ENCODE measurements around the gene HEXIM1.
A peak's percentile ranks its signal among the peaks of the same experiment; 100 is the strongest.

The HEXIM1 gene, protein sequence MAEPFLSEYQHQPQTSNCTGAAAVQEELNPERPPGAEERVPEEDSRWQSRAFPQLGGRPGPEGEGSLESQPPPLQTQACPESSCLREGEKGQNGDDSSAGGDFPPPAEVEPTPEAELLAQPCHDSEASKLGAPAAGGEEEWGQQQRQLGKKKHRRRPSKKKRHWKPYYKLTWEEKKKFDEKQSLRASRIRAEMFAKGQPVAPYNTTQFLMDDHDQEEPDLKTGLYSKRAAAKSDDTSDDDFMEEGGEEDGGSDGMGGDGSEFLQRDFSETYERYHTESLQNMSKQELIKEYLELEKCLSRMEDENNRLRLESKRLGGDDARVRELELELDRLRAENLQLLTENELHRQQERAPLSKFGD

DNA sequence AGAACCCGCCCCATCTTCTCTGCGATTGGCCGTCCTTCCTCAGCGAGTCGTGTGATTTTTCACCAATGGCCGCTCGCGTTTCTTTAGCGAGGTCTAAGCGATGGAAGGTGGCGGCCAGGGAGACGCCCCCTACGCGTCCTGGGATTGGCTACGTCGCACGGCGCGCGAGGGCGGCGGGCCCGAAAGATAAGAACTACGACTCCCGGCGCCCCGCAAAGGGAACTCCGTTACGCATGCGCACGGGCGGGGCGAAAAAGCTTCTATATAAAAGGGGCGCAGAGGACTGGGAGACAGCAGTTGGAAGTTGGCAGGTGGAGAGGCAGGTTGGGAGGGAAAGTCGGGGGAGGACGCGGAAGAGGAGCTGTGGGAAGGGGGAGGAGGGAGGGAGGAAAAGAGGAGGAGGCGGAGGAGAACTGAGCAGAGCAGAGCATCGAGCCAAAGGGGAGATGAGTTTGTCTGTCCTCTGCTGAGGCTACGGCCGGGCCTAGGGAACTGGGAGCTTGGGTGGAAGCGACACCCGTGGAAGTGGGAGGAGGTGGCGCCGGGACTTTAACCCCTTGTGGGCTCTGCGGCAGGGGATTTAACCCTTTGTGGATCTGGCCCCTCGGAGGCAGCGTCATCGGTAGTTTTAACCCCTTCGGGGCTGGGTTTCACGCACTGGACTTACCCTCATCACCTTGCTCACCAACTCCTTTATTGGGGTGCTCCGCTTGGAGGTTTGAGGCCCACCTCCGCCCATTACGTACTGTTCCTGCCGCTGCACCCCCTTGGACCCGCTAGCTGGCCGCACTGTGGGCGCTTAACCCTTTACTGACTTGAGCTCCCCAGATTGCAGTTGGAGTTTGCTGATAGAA, at the start of gene HEXIM1:
Gene HEXIM1 (plus strand): TSS at position 293 of the 854 bp plus-strand sequence. CDS start 716 bp downstream, outside the sequence.
- Mint-ChIP-seq H3K27ac (peak within 1 kb of the TSS; percentile 100), H3K27me3 (no peaks in the 10 kb centered on the region), H3K4me3 (peak within 1 kb of the TSS; percentile 97), H3K9me3 (no peaks in the 10 kb centered on the region), H3K36me3 (ENCODE audit: low read depth) (peaks cover 47% of the 10 kb centered on the region), H3K4me1 (ENCODE audit: low read depth) (peaks cover 55% of the 10 kb centered on the region)
- DNase-seq: peak; percentile 99

DNA sequence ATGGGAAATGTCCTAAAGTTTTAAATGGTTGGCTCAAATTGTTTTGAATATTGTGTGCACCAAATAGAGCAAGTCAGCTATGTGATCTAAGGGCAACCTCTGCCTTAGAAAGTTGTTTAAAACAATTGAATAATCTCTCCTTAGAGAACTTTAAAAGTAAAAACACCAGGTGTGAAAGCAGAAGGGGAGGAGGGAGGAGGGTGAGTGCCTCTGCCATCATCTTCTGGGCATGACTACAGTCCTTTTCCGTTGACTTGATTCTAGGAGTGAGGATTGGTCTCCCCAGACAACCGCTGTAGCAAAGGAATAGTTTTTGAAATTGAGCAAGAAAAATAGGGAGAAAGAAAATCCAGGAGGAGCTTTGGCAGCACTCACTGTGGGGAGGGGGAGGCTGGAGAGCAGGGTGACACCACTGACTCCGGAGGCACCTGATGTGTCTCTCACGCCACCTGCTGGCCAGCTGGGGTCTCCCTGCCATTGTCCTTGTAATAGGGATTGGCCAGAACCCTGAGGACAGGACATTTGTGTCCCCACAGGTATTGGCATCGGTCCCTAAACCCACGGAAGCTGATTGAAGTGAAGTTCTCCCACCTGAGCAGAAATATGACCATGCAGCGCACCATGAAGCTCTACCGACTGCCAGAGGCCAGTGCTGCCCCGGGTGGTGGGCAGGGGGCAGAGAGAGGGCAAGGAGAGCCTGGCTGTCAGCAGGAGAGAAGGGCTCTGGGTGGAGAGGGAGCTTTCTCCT, 49.2 kb upstream of the HEXIM1 start:
- Mint-ChIP-seq H3K4me3 (no peak overlapping the region), H3K4me1 (ENCODE audit: low read depth) (no peaks in the 10 kb centered on the region), H3K27me3 (no peaks in the 10 kb centered on the region), H3K36me3 (ENCODE audit: low read depth) (peaks cover 87% of the 10 kb centered on the region), H3K27ac (no peak overlapping the region), H3K9me3 (no peaks in the 10 kb centered on the region)
- DNase-seq: peak; percentile 81

DNA sequence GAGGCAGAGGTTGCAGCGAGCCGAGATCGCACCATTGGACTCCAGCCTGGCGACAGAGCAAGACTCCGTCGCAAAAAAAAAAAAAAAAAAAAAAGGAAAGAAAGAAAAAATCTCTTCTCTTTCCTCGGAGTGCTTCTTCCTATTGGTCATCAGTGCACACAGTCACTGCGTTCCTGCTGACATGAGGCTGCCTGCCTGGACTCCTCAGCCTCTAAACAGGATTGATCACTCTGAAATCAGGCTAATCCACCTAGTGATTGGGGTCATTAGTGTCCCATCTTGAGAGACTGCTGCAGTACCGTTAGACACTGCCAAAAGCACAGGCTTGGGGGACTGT, 46.8 kb upstream of the HEXIM1 start:
- H3K4me3 Mint-ChIP-seq: no peak overlapping the region
- H3K27ac Mint-ChIP-seq: peak overlapping the region; percentile 81
- peaks cover 91% of the 10 kb centered on the region for H3K36me3 Mint-ChIP-seq (ENCODE audit: low read depth)
- no peaks in the 10 kb centered on the region for H3K9me3 Mint-ChIP-seq
- DNase-seq: no peak
- H3K4me1 Mint-ChIP-seq (ENCODE audit: low read depth): no peaks in the 10 kb centered on the region
- H3K27me3 Mint-ChIP-seq: no peaks in the 10 kb centered on the region

DNA sequence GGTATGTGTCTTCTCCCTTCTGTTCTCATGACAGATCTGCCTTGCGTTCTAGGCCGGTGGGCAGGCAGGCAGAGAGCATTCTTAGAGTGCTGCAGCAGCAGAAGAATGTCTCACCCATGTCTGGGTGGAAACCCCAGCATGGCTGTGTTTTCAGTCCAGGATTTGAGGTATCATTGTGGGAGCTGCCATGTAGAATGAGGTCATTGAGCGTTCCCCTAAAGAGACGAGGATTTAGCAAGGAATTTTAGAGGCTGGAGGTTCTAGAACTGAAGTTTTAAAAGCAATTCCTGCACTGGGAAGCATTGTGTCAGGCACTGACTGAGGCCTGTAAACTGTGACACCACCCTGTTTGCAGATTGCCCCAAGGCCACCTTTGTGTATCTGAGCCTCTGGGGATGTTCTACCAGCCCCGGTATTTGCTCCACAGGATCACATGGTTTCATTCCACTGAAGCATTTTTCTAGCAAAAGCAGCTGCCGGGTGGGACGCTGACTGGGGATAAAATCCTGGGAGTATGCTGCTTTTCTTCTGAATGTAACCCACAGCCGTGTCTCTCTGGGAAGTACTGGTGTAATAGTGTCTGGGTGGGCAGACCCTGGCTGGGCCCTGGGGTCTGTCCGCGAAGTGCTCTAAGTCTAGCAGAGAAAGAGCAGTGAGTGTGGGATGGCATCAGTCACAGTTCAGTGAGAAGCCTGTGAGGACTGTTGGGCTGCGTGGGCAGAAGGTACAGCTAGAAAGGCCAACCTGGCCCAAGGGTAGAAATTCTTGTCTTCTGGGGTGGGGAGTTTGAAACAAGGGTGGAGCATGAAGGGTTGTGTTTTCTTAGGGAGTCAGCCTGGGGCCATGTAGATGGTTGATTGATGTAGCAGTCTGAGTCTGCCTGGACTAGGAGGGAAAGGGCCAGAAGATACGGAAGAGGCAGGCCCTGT, 46.1 kb upstream of the HEXIM1 start:
- Mint-ChIP-seq H3K27ac (peak overlapping the region; percentile 81), H3K4me1 (ENCODE audit: low read depth) (no peaks in the 10 kb centered on the region), H3K36me3 (ENCODE audit: low read depth) (peaks cover 91% of the 10 kb centered on the region), H3K27me3 (no peaks in the 10 kb centered on the region), H3K9me3 (no peaks in the 10 kb centered on the region), H3K4me3 (no peak overlapping the region)
- DNase-seq: no peak

DNA sequence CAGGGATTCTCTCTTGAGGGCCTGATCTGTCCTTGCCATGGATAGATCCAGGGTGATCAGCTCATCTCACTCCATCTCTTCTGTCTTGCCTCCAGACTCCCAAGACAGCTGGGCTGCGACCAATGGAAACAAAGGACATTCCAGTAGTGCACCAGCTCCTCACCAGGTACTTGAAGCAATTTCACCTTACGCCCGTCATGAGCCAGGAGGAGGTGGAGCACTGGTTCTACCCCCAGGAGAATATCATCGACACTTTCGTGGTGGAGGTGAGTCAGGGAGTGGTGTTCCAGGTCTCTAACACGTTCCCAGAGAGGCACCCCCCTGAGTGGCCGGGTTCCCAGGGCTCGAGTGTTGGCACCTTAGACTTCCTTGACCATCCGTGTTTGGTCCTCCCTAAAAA, 45.4 kb upstream of the HEXIM1 start:
- Mint-ChIP-seq H3K4me3 (no peak overlapping the region), H3K9me3 (no peaks in the 10 kb centered on the region), H3K4me1 (ENCODE audit: low read depth) (no peaks in the 10 kb centered on the region), H3K36me3 (ENCODE audit: low read depth) (peaks cover 91% of the 10 kb centered on the region), H3K27ac (peak overlapping the region; percentile 33), H3K27me3 (no peaks in the 10 kb centered on the region)
- no peak for DNase-seq

DNA sequence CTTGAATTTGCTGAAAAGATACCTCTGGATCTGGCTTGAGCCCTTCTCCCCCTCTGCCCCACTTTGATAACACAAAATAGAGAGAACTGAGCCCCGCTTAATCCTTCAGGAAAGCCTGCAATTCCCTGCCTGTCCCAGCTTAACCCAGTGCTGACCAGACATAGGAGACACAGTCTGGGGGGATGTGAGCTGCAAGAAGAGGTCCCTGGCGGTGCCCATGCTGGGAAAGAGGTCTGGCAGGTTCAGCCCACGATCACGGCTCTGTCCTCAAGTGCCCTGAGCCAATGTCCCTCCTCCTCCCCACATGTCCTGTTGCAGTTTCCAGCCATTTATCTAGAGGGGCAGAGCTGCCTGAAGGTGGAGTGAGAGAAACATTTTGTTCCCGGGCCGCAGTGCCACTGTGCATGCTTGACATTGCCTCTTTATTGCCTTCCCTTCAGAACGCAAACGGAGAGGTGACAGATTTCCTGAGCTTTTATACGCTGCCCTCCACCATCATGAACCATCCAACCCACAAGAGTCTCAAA, 44.9 kb upstream of the HEXIM1 start:
- Mint-ChIP-seq H3K27me3 (no peaks in the 10 kb centered on the region), H3K27ac (peak overlapping the region; percentile 33), H3K4me3 (no peak overlapping the region), H3K4me1 (ENCODE audit: low read depth) (no peaks in the 10 kb centered on the region), H3K9me3 (no peaks in the 10 kb centered on the region), H3K36me3 (ENCODE audit: low read depth) (peaks cover 91% of the 10 kb centered on the region)
- no peak for DNase-seq

DNA sequence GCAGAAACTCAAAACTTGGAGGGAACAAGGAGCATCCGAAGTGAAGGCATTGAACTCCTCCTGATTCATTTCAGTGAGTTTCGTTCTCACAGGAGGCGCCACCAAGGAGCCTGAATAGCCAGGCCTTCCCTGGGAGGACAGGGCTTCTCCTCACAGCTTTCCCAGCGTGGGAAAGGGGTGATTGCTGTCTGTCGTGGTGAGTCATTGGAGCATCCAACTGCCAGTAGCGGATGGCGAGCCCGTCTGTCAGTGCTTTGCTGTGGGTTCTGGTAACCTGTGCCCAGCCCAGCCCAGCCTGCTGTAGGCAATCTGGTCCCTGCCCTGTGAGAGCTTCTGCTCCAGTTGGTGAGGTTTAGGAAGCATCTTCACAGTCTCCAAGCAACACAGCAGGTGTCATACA, 44.2 kb upstream of the HEXIM1 start:
- no peaks in the 10 kb centered on the region for H3K27me3 Mint-ChIP-seq
- no peaks in the 10 kb centered on the region for H3K4me1 Mint-ChIP-seq (ENCODE audit: low read depth)

DNA sequence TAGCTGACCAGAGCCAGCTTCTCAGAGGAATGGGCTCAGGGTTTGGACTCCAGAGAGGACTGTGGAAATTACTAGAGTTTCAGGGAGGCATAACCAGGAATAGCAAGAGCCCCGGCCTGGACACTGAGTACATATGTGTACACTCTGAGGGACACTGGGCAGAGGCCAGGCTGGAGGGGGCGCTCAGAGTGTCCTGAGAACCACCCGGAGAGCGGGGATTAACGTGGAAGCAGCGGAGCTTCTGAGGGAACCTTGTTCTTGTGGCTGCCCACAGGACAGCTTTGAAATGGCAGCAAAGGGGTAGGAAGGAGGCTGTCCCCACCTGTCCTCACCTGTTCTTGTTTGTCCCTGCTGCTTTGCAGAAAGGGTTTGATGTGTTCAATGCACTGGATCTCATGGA, 43.8 kb upstream of the HEXIM1 start:
- Mint-ChIP-seq H3K9me3 (no peaks in the 10 kb centered on the region), H3K27me3 (no peaks in the 10 kb centered on the region), H3K4me1 (ENCODE audit: low read depth) (no peaks in the 10 kb centered on the region), H3K27ac (peak overlapping the region; percentile 30), H3K36me3 (ENCODE audit: low read depth) (peaks cover 89% of the 10 kb centered on the region), H3K4me3 (no peak overlapping the region)
- no peak for DNase-seq

More for the DNA sequence above, 44.2 kb upstream of the HEXIM1 start:
- Mint-ChIP-seq H3K27ac (peak overlapping the region; percentile 30), H3K36me3 (ENCODE audit: low read depth) (peaks cover 91% of the 10 kb centered on the region), H3K9me3 (no peaks in the 10 kb centered on the region), H3K4me3 (no peak overlapping the region)
- DNase-seq: no peak

DNA sequence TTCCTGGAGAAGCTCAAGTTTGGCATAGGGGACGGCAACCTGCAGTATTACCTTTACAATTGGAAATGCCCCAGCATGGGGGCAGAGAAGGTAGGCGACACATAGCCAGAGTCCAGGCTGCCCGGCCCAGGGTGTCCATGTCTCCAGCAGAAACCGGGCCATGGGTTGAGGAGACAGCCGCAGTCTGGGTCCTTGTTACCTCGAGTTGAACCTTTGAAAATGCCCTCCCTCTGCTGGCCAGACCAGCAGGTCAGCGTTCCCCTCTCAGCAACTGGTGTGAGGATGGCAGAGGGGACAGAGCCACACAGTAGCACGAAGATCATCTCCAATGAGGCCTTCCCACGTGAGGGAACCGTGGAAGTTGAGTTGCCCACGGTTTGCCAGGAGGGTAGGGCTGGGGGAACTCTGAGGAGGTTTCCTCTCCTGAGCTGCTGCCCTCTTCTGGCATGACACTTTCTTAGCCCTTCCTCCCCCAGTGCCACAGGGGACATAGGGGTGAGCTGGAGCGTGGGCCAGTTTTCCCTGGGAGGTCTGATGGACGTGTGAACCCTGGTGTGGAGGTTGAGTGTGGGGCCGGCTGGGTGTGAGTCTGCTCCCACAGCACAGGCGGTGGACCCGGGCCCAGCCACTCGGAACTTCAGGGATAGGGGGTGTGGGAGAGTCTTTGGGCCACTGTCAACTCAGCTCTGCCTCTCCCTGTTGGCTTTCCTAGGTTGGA, 43.2 kb upstream of the HEXIM1 start:
- no peak overlapping the region for H3K27ac Mint-ChIP-seq
- DNase-seq: no peak
- peaks cover 85% of the 10 kb centered on the region for H3K36me3 Mint-ChIP-seq (ENCODE audit: low read depth)
- H3K27me3 Mint-ChIP-seq: no peaks in the 10 kb centered on the region
- H3K4me3 Mint-ChIP-seq: no peak overlapping the region
- no peaks in the 10 kb centered on the region for H3K4me1 Mint-ChIP-seq (ENCODE audit: low read depth)
- H3K9me3 Mint-ChIP-seq: no peaks in the 10 kb centered on the region

DNA sequence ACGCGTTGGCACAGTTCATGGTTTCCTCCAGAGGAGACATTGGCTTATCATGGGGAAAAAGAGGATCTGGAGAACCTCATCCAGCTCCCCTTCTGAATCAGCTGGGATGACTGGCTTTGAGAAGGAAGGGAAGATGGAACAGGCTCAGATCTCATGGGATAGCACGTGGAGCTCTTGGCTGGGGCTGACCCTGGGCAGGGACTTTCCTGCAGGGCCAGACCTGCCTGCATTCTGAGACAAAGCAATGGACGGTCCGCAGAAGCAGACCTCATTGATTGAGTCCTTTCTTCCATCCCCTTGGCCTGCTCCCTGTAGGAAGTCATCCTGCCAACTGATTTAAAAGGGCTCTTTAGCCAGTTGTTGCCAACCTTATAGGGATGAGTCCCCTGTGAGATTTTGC, 42.2 kb upstream of the HEXIM1 start:
- Mint-ChIP-seq H3K9me3 (no peaks in the 10 kb centered on the region), H3K4me3 (no peak overlapping the region), H3K36me3 (ENCODE audit: low read depth) (peaks cover 80% of the 10 kb centered on the region), H3K4me1 (ENCODE audit: low read depth) (no peaks in the 10 kb centered on the region), H3K27me3 (no peaks in the 10 kb centered on the region), H3K27ac (no peak overlapping the region)
- DNase-seq: no peak

DNA sequence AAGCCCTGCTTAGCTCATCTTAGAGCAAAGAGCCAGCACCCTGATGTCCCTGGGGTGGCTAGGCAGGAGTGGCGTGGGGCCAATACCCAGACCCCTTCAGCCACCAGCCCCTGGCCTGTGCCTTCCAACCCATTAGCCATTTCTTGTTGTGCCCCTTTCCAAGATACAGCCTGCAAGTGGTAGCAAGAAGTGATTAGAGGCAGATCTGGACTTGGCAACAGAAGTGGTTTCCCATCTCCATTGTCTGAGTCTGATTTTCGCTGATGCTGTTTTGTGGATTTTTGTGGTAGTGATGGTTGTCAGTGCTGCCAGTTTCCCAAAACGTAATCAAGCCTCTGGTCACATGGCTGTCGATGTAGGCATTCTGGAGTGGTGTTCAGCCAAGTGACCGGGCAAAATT, 41.7 kb upstream of the HEXIM1 start:
- H3K9me3 Mint-ChIP-seq: no peaks in the 10 kb centered on the region
- DNase-seq: no peak
- no peaks in the 10 kb centered on the region for H3K27me3 Mint-ChIP-seq
- no peak overlapping the region for H3K27ac Mint-ChIP-seq
- peaks cover 79% of the 10 kb centered on the region for H3K36me3 Mint-ChIP-seq (ENCODE audit: low read depth)
- no peak overlapping the region for H3K4me3 Mint-ChIP-seq
- H3K4me1 Mint-ChIP-seq (ENCODE audit: low read depth): no peaks in the 10 kb centered on the region

DNA sequence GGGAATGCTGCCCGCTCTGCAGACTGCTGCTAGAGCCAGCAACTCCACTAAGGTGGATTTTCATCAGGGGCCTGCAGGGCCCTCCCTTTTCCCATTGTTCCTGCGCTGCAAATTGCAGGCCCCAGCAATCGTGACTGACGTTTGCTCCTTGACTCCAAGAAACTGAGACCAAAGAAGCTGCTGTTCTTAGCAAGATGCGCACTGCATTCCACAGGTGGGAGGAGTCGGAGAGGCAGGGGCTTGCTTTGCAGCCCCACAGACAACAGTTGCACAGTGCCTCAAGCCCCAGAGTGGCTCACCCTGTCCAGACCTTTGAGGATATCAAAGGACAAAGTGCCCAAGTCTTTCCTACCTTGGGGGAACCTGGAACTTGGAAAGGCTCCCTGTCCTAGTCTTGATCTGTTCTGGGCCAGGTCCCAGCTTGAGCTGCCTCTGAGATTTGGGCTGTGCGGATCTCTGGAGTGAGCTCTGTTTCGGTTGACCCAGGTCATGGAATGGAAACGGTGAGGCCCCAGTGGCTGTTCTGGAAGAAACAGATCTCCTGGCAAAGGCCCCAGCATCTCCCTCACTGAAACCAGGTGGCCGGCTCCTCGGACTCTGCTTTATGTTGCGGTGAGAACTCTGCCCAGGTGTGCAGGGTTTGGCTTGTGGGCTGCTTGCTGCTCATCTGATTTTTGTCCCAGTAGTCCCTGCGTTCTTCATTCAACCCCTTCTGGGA, 40.8 kb upstream of the HEXIM1 start:
- Mint-ChIP-seq H3K36me3 (ENCODE audit: low read depth) (peaks cover 70% of the 10 kb centered on the region), H3K4me1 (ENCODE audit: low read depth) (no peaks in the 10 kb centered on the region), H3K27me3 (no peaks in the 10 kb centered on the region), H3K27ac (no peak overlapping the region), H3K9me3 (no peaks in the 10 kb centered on the region), H3K4me3 (no peak overlapping the region)
- DNase-seq: no peak

DNA sequence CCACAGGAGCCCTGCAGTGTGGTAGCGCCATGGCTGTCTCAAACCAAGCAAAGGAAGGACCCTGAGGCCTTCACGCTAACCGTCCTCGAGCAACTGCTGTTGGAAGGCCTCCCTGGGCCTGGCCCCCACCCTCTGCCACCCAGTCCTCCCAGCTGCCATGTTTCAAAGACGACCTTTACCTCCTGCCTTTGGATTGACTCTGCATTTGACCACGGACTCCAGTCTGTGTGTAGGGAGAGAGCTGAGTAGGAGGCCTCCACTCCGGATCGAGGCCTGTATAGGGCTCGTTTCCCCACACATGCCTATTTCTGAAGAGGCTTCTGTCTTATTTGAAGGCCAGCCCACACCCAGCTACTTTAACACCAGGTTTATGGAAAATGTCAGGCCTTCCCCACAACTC, 40.2 kb upstream of the HEXIM1 start:
- Mint-ChIP-seq H3K27me3 (no peaks in the 10 kb centered on the region), H3K36me3 (ENCODE audit: low read depth) (peaks cover 64% of the 10 kb centered on the region), H3K9me3 (no peaks in the 10 kb centered on the region), H3K4me3 (no peak overlapping the region), H3K27ac (no peak overlapping the region), H3K4me1 (ENCODE audit: low read depth) (no peaks in the 10 kb centered on the region)
- DNase-seq: no peak
